HepG2 (cell line): ENCODE measurements around the gene HDAC3. TPM values are rescaled to one million over a fixed set of nuclear protein-coding genes. Genes with fewer than 3 reads are reported as not detected.
A peak's percentile ranks its signal among the peaks of the same experiment; 100 is the strongest.

ENCODE experiments used
- ARID2 ChIP-seq: sonication (generic); formaldehyde crosslinking; IDR thresholded peaks from 2 replicates; pipeline ENCODE4 v1.8.1; 2022; ENCODE audit warnings: mild to moderate bottlenecking, missing genetic modification reagents, borderline replicate concordance
- MEIS2 ChIP-seq: sonication (generic); formaldehyde crosslinking; IDR thresholded peaks from 2 replicates; pipeline ENCODE4 v1.9.0; 2021; ENCODE audit warnings: mild to moderate bottlenecking, missing genetic modification reagents
- SAP130 ChIP-seq: IDR thresholded peaks from 2 replicates; pipeline ENCODE4 v1.6.1; 2016; ENCODE audit warnings: low read depth
- TEAD3 ChIP-seq: optimal IDR thresholded peaks from 2 replicates; pipeline ENCODE3; 2016; ENCODE audit warnings: borderline replicate concordance
- TMF1 ChIP-seq: sonication (generic); formaldehyde crosslinking; IDR thresholded peaks from 2 replicates; pipeline ENCODE4 v1.8.1; 2022; ENCODE audit warnings: low read depth, missing genetic modification reagents
- ZBTB21 ChIP-seq: sonication (generic); formaldehyde crosslinking; IDR thresholded peaks from 2 replicates; pipeline ENCODE4 v1.4.0; 2020; ENCODE audit warnings: missing genetic modification reagents
- ZNF20 ChIP-seq: sonication (generic); formaldehyde crosslinking; IDR thresholded peaks from 2 replicates; pipeline ENCODE4 v1.4.0; 2020; ENCODE audit warnings: mild to moderate bottlenecking, moderate library complexity, missing genetic modification reagents
- ZNF33B ChIP-seq: sonication (generic); formaldehyde crosslinking; IDR thresholded peaks from 2 replicates; pipeline ENCODE4 v1.5.1; 2020; ENCODE audit warnings: mild to moderate bottlenecking, missing genetic modification reagents
- ZNF546 ChIP-seq: sonication (generic); formaldehyde crosslinking; conservative IDR thresholded peaks from 2 replicates; pipeline ENCODE4 v1.8.1; 2023; ENCODE audit warnings: mild to moderate bottlenecking, missing genetic modification reagents
- ZNF605 ChIP-seq: sonication (generic); formaldehyde crosslinking; IDR thresholded peaks from 2 replicates; pipeline ENCODE4 v1.8.0; 2022; ENCODE audit warnings: mild to moderate bottlenecking, missing genetic modification reagents
- polyA plus RNA-seq, 8 experiments: library from polyadenylated mRNA; depleted of rRNA in 3 of 8; stranded (reverse) in 7 of 8; unstranded in 1 of 8; fragments of >200 nt; fragmentation: Illumina TruSeq in 4 of 8; extraction: Trizol in 4 of 8; gene quantifications; 2 replicates each; pipeline versions ENCODE4 v1.2.1 to v1.2.3, GENCODE V29; 2011 to 2016; ENCODE audit warnings: low read depth in 4 of 8, missing spikeins in 1 of 8, mixed read lengths in 1 of 8; ENCODE audit not compliant: insufficient read depth in 1 of 8
- total RNA-seq, 5 experiments: library from RNA; depleted of rRNA; stranded (reverse); fragments of >200 nt; fragmentation: Illumina TruSeq; extraction: Trizol; gene quantifications; 2 replicates each; pipeline ENCODE4 v1.2.3, GENCODE V29; 2016; ENCODE audit warnings: low read depth in 1 of 5
- TF ChIP-seq, protein P1 (sequence below): sonication (generic); formaldehyde crosslinking; IDR thresholded peaks from 2 replicates; pipeline ENCODE4 v1.8.1; 2023; ENCODE audit warnings: mild to moderate bottlenecking, moderate library complexity, missing genetic modification reagents
- TF ChIP-seq, protein P2 (sequence below): sonication (generic); formaldehyde crosslinking; IDR thresholded peaks from 2 replicates; pipeline ENCODE4 v1.5.0; 2020; ENCODE audit warnings: mild to moderate bottlenecking, missing genetic modification reagents, borderline replicate concordance
- TF ChIP-seq, protein P3 (sequence below): IDR thresholded peaks from 2 replicates; pipeline ENCODE4 v1.6.1; 2016; ENCODE audit warnings: missing compliant biosample characterization, missing genetic modification reagents, borderline replicate concordance
- TF ChIP-seq, protein P4 (sequence below): sonication (generic); formaldehyde crosslinking; IDR thresholded peaks from 2 replicates; pipeline ENCODE4 v1.4.0; 2020; ENCODE audit warnings: mild to moderate bottlenecking, missing genetic modification reagents
- TF ChIP-seq, protein P5 (sequence below): IDR thresholded peaks from 2 replicates; pipeline ENCODE4 v1.6.1; 2016; ENCODE audit warnings: mild to moderate bottlenecking

The HDAC3 gene
- total and polyA plus RNA-seq, 2 of the 13 experiments (the other 11 are each of a cell fraction or from before 2014, with no cell fraction given) = 84.0 to 94.1 TPM

DNA sequence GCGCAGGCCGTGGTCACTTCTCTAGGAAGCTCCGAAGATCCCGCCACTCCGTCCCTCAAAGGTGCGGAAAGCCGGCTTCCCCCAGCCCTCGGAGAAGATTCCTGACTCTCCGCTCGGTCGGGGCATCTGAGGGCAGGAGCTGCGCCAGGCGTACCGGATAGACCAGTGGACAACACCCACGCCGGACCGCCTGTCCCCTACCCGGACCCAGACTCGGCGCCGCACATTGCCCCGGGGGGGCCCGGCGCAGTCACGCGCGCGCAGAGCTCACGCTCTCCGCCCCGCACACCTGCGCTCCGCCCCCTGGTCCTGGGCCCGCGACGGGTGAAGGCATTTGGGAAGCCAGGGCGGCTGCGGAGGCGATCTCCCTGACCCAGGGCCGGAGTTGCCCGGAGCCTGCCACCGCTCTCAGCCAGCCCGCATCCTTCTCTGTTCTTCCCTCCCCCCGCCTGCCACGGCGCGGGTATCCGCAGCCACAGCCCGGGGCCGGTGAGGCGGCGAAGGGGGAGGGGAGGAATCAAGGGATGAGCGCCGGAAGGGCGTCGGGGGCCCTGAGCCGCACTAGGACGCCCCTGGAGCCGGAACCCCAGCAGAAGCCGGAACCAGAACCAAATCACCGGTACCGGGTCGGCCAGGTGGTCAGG is 596 bp upstream of the HDAC3 start (continued):
- 0 out of 2 replicates have a peak, but pooled peaks have one; percentile 74 for TF ChIP-seq ARID2 (CRISPR knock-in tag)
- TF ChIP-seq ZNF546 = no peak; the same call in 1 of the 2 replicates
- 0 out of 2 replicates have a peak, but pooled peaks have one; percentile 51 for TF ChIP-seq ZNF605 (CRISPR knock-in tag)
- TF ChIP-seq, protein P1, sequence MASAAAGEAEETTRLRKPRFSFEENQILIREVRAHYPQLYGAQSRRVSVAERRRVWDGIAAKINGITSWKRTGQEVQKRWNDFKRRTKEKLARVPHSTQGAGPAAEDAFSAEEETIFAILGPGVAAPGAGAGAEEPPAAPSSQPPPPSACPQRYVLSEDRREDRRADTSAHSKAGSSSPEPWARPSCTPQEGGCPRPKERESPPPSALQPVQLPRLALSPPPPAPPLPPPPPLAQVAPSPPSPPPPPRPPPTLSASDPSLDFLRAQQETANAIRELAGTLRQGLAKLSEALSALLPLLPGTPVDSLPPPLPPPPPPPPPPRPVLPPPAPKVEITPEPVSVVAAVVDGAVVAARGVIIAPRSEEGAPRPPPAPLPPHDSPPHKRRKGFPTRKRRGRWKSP (CRISPR knock-in tag) = peak; percentile 67
- TF ChIP-seq TEAD3 (CRISPR knock-in tag) = no peak
- no peak for TF ChIP-seq ZNF33B (CRISPR knock-in tag)
- TF ChIP-seq, protein P2, sequence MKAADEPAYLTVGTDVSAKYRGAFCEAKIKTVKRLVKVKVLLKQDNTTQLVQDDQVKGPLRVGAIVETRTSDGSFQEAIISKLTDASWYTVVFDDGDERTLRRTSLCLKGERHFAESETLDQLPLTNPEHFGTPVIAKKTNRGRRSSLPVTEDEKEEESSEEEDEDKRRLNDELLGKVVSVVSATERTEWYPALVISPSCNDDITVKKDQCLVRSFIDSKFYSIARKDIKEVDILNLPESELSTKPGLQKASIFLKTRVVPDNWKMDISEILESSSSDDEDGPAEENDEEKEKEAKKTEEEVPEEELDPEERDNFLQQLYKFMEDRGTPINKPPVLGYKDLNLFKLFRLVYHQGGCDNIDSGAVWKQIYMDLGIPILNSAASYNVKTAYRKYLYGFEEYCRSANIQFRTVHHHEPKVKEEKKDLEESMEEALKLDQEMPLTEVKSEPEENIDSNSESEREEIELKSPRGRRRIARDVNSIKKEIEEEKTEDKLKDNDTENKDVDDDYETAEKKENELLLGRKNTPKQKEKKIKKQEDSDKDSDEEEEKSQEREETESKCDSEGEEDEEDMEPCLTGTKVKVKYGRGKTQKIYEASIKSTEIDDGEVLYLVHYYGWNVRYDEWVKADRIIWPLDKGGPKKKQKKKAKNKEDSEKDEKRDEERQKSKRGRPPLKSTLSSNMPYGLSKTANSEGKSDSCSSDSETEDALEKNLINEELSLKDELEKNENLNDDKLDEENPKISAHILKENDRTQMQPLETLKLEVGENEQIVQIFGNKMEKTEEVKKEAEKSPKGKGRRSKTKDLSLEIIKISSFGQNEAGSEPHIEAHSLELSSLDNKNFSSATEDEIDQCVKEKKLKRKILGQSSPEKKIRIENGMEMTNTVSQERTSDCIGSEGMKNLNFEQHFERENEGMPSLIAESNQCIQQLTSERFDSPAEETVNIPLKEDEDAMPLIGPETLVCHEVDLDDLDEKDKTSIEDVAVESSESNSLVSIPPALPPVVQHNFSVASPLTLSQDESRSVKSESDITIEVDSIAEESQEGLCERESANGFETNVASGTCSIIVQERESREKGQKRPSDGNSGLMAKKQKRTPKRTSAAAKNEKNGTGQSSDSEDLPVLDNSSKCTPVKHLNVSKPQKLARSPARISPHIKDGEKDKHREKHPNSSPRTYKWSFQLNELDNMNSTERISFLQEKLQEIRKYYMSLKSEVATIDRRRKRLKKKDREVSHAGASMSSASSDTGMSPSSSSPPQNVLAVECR (CRISPR knock-in tag) = peak; percentile 39; the same call in 1 of the 2 replicates
- peak; percentile 8; the same call in 1 of the 2 replicates for TF ChIP-seq MEIS2
- TF ChIP-seq TMF1 (CRISPR knock-in tag) = peak; percentile 65; the same call in 1 of the 2 replicates
- TF ChIP-seq, protein P3, sequence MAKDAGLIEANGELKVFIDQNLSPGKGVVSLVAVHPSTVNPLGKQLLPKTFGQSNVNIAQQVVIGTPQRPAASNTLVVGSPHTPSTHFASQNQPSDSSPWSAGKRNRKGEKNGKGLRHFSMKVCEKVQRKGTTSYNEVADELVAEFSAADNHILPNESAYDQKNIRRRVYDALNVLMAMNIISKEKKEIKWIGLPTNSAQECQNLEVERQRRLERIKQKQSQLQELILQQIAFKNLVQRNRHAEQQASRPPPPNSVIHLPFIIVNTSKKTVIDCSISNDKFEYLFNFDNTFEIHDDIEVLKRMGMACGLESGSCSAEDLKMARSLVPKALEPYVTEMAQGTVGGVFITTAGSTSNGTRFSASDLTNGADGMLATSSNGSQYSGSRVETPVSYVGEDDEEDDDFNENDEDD = peak; percentile 31; the same call in 1 of the 2 replicates
- TF ChIP-seq ZNF20 = no peak
- 0 out of 2 replicates have a peak, but pooled peaks have one; percentile 30 for TF ChIP-seq SAP130
- TF ChIP-seq, protein P4, sequence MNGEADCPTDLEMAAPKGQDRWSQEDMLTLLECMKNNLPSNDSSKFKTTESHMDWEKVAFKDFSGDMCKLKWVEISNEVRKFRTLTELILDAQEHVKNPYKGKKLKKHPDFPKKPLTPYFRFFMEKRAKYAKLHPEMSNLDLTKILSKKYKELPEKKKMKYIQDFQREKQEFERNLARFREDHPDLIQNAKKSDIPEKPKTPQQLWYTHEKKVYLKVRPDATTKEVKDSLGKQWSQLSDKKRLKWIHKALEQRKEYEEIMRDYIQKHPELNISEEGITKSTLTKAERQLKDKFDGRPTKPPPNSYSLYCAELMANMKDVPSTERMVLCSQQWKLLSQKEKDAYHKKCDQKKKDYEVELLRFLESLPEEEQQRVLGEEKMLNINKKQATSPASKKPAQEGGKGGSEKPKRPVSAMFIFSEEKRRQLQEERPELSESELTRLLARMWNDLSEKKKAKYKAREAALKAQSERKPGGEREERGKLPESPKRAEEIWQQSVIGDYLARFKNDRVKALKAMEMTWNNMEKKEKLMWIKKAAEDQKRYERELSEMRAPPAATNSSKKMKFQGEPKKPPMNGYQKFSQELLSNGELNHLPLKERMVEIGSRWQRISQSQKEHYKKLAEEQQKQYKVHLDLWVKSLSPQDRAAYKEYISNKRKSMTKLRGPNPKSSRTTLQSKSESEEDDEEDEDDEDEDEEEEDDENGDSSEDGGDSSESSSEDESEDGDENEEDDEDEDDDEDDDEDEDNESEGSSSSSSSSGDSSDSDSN (CRISPR knock-in tag) = peak; percentile 63
- TF ChIP-seq, protein P5, sequence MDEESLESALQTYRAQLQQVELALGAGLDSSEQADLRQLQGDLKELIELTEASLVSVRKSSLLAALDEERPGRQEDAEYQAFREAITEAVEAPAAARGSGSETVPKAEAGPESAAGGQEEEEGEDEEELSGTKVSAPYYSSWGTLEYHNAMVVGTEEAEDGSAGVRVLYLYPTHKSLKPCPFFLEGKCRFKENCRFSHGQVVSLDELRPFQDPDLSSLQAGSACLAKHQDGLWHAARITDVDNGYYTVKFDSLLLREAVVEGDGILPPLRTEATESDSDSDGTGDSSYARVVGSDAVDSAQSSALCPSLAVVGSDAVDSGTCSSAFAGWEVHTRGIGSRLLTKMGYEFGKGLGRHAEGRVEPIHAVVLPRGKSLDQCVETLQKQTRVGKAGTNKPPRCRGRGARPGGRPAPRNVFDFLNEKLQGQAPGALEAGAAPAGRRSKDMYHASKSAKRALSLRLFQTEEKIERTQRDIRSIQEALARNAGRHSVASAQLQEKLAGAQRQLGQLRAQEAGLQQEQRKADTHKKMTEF (CRISPR knock-in tag) = peak; percentile 39; the same call in 1 of the 2 replicates
- no peak for TF ChIP-seq ZBTB21 (CRISPR knock-in tag)
